ENCODE results near the gene EYA4.

GRCh38 chr6:133193396-133193795 lies 47.8 kb upstream of the EYA4 start:
- no peak for TF ChIP-seq CTCF (conservative IDR thresholded peaks at IDR 0.05; ENCODE audit: low read length)
- TF ChIP-seq EZH2phosphoT487 (IDR thresholded peaks at IDR 0.05; ENCODE audit: borderline replicate concordance) = no peak
